RWPE2 (cell line): ENCODE results near the gene GGCT.

Experiments used
- ATAC-seq: fragments of 200-7000 bp; cut with Tn5 transposase; 3 replicates; pipeline ENCODE4 v1.9.1; 2021; ENCODE audit warnings: low read depth
- DNase-seq: peaks from one replicate; pipeline ENCODE4 v3.0.0-alpha.2; 2020; ENCODE audit warnings: low spot score
- H3K27ac ChIP-seq: fragments of 450-650 bp; 2 replicates; pipeline ENCODE4 v1.5.1; 2017; ENCODE audit warnings: mild to moderate bottlenecking; ENCODE audit not compliant: poor library complexity, severe bottlenecking
- H3K27me3 ChIP-seq: fragments of 250-450 bp; sonication (Bioruptor Pico); 2 replicates; pipeline ENCODE4 v1.5.1; 2021; ENCODE audit warnings: mild to moderate bottlenecking, moderate library complexity; ENCODE audit not compliant: insufficient read depth, poor library complexity, severe bottlenecking
- H3K36me3 ChIP-seq: fragments of 250-450 bp; sonication (Bioruptor Pico); 2 replicates; pipeline ENCODE4 v1.5.1; 2020; ENCODE audit warnings: low read depth, mild to moderate bottlenecking, moderate library complexity
- H3K4me1 ChIP-seq: fragments of 250-450 bp; sonication (Bioruptor Pico); 2 replicates; pipeline ENCODE4 v1.5.1; 2021; ENCODE audit warnings: mild to moderate bottlenecking, moderate library complexity; ENCODE audit not compliant: insufficient read depth, poor library complexity, severe bottlenecking
- H3K4me3 ChIP-seq: fragments of 250-450 bp; sonication (Bioruptor Pico); 2 replicates; pipeline ENCODE4 v1.5.1; 2021; ENCODE audit warnings: mild to moderate bottlenecking, moderate library complexity; ENCODE audit not compliant: severe bottlenecking
- H3K9me3 ChIP-seq: fragments of 250-450 bp; sonication (Bioruptor Pico); 2 replicates; pipeline ENCODE4 v1.5.1; 2021; ENCODE audit warnings: mild to moderate bottlenecking, moderate library complexity; ENCODE audit not compliant: severe bottlenecking
- CTCF ChIP-seq: fragments of 450-650 bp; IDR thresholded peaks from one replicate; pipeline ENCODE4 v1.5.1; 2017; ENCODE audit warnings: mild to moderate bottlenecking, moderate library complexity; ENCODE audit not compliant: poor library complexity, severe bottlenecking

GGCT gene

GRCh38 chr7:30447466-30447865, 57.2 kb downstream of the GGCT start:
- ATAC-seq (no peak), DNase-seq (peak; percentile 15)
- H3K27ac ChIP-seq = no peak overlapping the region
- peaks cover 3% of the 10 kb centered on the region; the same call in 1 of the 2 replicates for H3K36me3 ChIP-seq
- no peaks in the 10 kb centered on the region for H3K9me3 ChIP-seq
- H3K4me3 ChIP-seq = no peak overlapping the region
- H3K27me3 ChIP-seq = no peaks in the 10 kb centered on the region
- TF ChIP-seq CTCF = no peak
- H3K4me1 ChIP-seq = no peaks in the 10 kb centered on the region
